ENCODE data around the gene LSG1.

DNA sequence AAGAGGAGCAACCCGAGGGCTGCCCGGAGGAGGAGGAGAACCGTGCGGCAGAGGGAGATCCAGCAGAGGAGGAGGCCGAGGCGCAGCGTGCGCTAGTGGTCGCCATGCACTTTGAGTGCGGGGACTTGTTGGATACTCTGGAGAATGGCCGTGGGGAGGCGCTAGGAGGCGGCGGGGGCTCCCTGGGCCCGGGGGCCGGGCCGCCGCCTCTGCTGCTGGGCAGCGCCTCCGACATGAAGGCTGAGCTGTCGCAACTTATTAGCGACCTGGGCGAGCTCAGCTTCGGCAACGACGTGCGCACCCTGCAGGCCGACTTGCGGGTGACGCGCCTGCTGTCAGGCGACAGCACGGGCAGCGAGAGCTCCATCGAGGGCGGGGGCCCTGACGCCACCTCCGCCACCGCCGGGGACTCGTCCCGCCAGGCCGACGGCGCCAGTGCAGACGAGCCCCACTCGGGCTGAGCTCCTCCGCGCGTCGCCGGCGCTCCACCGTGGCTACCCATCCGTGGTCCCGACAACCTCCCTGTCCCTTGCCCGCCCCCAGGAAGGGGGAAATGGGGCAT, 15.7 kb upstream of the LSG1 start:
- TF ChIP-seq, protein P1, sequence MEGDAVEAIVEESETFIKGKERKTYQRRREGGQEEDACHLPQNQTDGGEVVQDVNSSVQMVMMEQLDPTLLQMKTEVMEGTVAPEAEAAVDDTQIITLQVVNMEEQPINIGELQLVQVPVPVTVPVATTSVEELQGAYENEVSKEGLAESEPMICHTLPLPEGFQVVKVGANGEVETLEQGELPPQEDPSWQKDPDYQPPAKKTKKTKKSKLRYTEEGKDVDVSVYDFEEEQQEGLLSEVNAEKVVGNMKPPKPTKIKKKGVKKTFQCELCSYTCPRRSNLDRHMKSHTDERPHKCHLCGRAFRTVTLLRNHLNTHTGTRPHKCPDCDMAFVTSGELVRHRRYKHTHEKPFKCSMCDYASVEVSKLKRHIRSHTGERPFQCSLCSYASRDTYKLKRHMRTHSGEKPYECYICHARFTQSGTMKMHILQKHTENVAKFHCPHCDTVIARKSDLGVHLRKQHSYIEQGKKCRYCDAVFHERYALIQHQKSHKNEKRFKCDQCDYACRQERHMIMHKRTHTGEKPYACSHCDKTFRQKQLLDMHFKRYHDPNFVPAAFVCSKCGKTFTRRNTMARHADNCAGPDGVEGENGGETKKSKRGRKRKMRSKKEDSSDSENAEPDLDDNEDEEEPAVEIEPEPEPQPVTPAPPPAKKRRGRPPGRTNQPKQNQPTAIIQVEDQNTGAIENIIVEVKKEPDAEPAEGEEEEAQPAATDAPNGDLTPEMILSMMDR (IDR thresholded peaks at IDR 0.05; ENCODE audit: low read length), result peak; percentile 54
- no peak for TF ChIP-seq EZH2 (IDR thresholded peaks at IDR 0.05; ENCODE audit: borderline replicate concordance, low read length)

Measured in OCI-LY1 (cell line).